NCI-H1436 treated with DMSO at 0.1 percent for 48 hours (cell line): ENCODE measurements around the gene TBL1Y.
"Not testable (repeated sequence)": the region's sequence is repeated elsewhere in the genome, so short reads cannot be mapped to it uniquely, and the experiment has no call there.

Experiments
- DNase-seq: peaks from one replicate; lab custom pipeline; 2025; lab: John Stamatoyannopoulos, UW

TBL1Y gene

GRCh38 chrY:6910372-6911252, at the start of gene TBL1Y:
Gene TBL1Y (plus strand): TSS chrY:6910697. CDS start chrY:7025085, 114,388 bp downstream.
- no peak for DNase-seq

- no peak for DNase-seq
Observed at GRCh38 chrY:6894496-6894895, 16.0 kb upstream of the TBL1Y start.

GRCh38 chrY:6895236-6895635, 15.3 kb upstream of the TBL1Y start:
- DNase-seq: no peak

- DNase-seq: not testable (repeated sequence)
Observed at GRCh38 chrY:6902116-6902515, 8.4 kb upstream of the TBL1Y start.

- DNase-seq: no peak
Observed at GRCh38 chrY:6907591-6907990, 2.9 kb upstream of the TBL1Y start.

- not testable (repeated sequence) for DNase-seq
Observed at GRCh38 chrY:6908021-6908420, 2.5 kb upstream of the TBL1Y start.

- DNase-seq: no peak
Observed at GRCh38 chrY:6909118-6909521, 1.4 kb upstream of the TBL1Y start.

GRCh38 chrY:6909856-6910255, 641 bp upstream of the TBL1Y start:
- DNase-seq: no peak

GRCh38 chrY:6911253-6911881, 870 bp downstream of the TBL1Y start, which contains the start of gene AMELY:
Gene AMELY (minus strand): TSS chrY:6911752. CDS start chrY:6872608, 39,144 bp downstream.
- no peak for DNase-seq

- no peak for DNase-seq
Observed at GRCh38 chrY:6913362-6913761, 2.9 kb downstream of the TBL1Y start.

- DNase-seq: no peak
Observed at GRCh38 chrY:6921061-6921460, 10.6 kb downstream of the TBL1Y start.

GRCh38 chrY:6928265-6928664, 17.8 kb downstream of the TBL1Y start:
- DNase-seq: no peak

GRCh38 chrY:6929237-6929636, 18.7 kb downstream of the TBL1Y start:
- no peak for DNase-seq

- DNase-seq: no peak
Observed at GRCh38 chrY:6931779-6932396, 21.4 kb downstream of the TBL1Y start.

GRCh38 chrY:6935497-6935896, 25.0 kb downstream of the TBL1Y start:
- DNase-seq: no peak

GRCh38 chrY:6947695-6948094, 37.2 kb downstream of the TBL1Y start:
- no peak for DNase-seq

GRCh38 chrY:6948378-6948777, 37.9 kb downstream of the TBL1Y start:
- DNase-seq: no peak

GRCh38 chrY:6949947-6950346, 39.5 kb downstream of the TBL1Y start:
- no peak for DNase-seq

- DNase-seq: no peak
Observed at GRCh38 chrY:6964732-6965131, 54.2 kb downstream of the TBL1Y start.

GRCh38 chrY:6966521-6966920, 56.0 kb downstream of the TBL1Y start:
- DNase-seq: no peak

GRCh38 chrY:6967736-6968135, 57.2 kb downstream of the TBL1Y start:
- no peak for DNase-seq

GRCh38 chrY:6968191-6968590, 57.7 kb downstream of the TBL1Y start:
- DNase-seq: no peak
